ENCODE measurements around the gene SEC14L2.

SEC14L2 gene

GRCh38 chr22:30432520-30432919 is 35.7 kb downstream of the SEC14L2 start:
- in situ Hi-C loops (cut with MboI; ENCODE audit: low sequenced_read_pairs, unreplicated experiment): no loop called here
- no peak for DNase-seq (ENCODE audit: low spot score)
- TF ChIP-seq CTCF (IDR thresholded peaks at IDR 0.05; ENCODE audit: borderline replicate concordance, control extremely low read depth, extremely low read depth, insufficient read depth, missing control alignments): no peak

DNA sequence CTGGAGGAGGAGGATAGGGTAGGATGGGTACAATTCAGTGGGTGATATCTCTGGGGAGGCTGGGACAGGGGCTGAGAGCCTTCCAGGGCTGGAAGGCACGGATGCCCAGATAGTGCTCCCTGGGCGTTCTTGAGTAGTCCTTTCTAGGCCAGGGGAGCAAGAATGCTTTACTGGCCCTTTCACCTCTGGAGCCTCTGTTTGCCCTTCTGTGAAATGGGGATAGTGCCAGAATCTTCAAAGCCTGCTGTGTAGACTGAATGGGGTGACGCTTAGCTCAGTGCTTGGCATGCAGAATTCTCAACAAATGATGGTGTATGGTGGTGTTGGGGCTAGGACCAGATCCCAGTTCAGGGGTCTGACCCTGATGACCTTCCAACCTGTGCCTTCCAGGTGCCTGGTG is 36.4 kb downstream of the SEC14L2 start:
- in situ Hi-C loops (cut with MboI; ENCODE audit: low sequenced_read_pairs, unreplicated experiment): no loop called here
- no peak for TF ChIP-seq CTCF (IDR thresholded peaks at IDR 0.05; ENCODE audit: borderline replicate concordance, control extremely low read depth, extremely low read depth, insufficient read depth, missing control alignments)
- no peak for DNase-seq (ENCODE audit: low spot score)

- no peak for TF ChIP-seq CTCF (IDR thresholded peaks at IDR 0.05; ENCODE audit: borderline replicate concordance, control extremely low read depth, extremely low read depth, insufficient read depth, missing control alignments)
- in situ Hi-C loops (cut with MboI; ENCODE audit: low sequenced_read_pairs, unreplicated experiment): no loop called here
- DNase-seq (ENCODE audit: low spot score): no peak
Measured at GRCh38 chr22:30433773-30434172, 37.0 kb downstream of the SEC14L2 start.

- in situ Hi-C loops (cut with MboI; ENCODE audit: low sequenced_read_pairs, unreplicated experiment): no loop called here
- no peak for TF ChIP-seq CTCF (IDR thresholded peaks at IDR 0.05; ENCODE audit: borderline replicate concordance, control extremely low read depth, extremely low read depth, insufficient read depth, missing control alignments)
- DNase-seq (ENCODE audit: low spot score): no peak
Measured at GRCh38 chr22:30434843-30435242, 38.0 kb downstream of the SEC14L2 start.

GRCh38 chr22:30435674-30436126 is 38.9 kb downstream of the SEC14L2 start:
- no peak for TF ChIP-seq CTCF (IDR thresholded peaks at IDR 0.05; ENCODE audit: borderline replicate concordance, control extremely low read depth, extremely low read depth, insufficient read depth, missing control alignments)
- DNase-seq (ENCODE audit: low spot score): peak; percentile 61
- in situ Hi-C loops (cut with MboI; ENCODE audit: low sequenced_read_pairs, unreplicated experiment): no loop called here

GRCh38 chr22:30436196-30436595 is 39.4 kb downstream of the SEC14L2 start:
- TF ChIP-seq CTCF (IDR thresholded peaks at IDR 0.05; ENCODE audit: borderline replicate concordance, control extremely low read depth, extremely low read depth, insufficient read depth, missing control alignments): no peak
- in situ Hi-C loops (cut with MboI; ENCODE audit: low sequenced_read_pairs, unreplicated experiment): no loop called here
- no peak for DNase-seq (ENCODE audit: low spot score)

DNA sequence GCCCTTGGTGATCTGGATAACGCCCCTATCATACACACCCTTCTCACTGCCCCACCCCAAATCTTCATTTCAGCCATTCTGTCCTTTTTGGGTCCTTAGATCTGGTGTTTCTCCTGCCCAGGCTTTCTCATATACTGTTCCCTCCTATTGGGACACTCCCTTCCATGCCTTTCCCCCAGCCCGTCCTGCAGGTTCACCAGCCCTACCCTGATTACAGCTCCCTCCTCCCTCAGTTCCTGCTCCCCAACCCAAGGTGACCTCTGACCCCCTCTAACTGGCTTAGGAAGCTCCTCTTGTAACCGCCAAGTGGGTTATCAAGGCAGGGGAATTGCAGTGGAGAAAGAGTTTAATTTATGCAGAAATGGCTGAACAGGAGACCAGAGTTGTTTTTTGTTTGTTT is 41.7 kb downstream of the SEC14L2 start:
- in situ Hi-C loops (cut with MboI; ENCODE audit: low sequenced_read_pairs, unreplicated experiment): no loop called here
- TF ChIP-seq CTCF (IDR thresholded peaks at IDR 0.05; ENCODE audit: borderline replicate concordance, control extremely low read depth, extremely low read depth, insufficient read depth, missing control alignments): no peak
- DNase-seq (ENCODE audit: low spot score): no peak

Measured in GM13976 (cell line).